SH-SY5Y (cell line): ENCODE results near the gene CA5A.

Experiments
- GATA2 ChIP-seq: IDR thresholded peaks from 2 replicates; pipeline ENCODE4 v1.6.1; 2011; ENCODE audit warnings: mild to moderate bottlenecking, low read depth, low read length
- GATA3 ChIP-seq: IDR thresholded peaks from 2 replicates; pipeline ENCODE4 v1.6.1; 2011; ENCODE audit warnings: low read depth, mild to moderate bottlenecking, low read length, moderate library complexity

- no peak for TF ChIP-seq GATA2
- TF ChIP-seq GATA3, result no peak
These were observed 6.3 kb downstream of the CA5A start for GRCh38 chr16:87929986-87930385.
